ENCODE results near the gene ARSB.

- TF ChIP-seq TARDBP (IDR thresholded peaks at IDR 0.05) (no peak), FOXM1 (IDR thresholded peaks at IDR 0.05; ENCODE audit: borderline replicate concordance) (no peak), PKNOX1 (IDR thresholded peaks at IDR 0.05) (no peak)
Observed at GRCh38 chr5:78919796-78920195, 65.3 kb downstream of the ARSB start.
